ENCODE measurements around the gene RASGRP4. TPM values are rescaled to one million over a fixed set of nuclear protein-coding genes. Genes with fewer than 3 reads are reported as not detected.
A peak's percentile ranks its signal among the peaks of the same experiment; 100 is the strongest.

RASGRP4 gene
- polyA plus RNA-seq, 2 of the 4 experiments (the other 2 are of a cell fraction) = 0.22 to 0.30 TPM

DNA sequence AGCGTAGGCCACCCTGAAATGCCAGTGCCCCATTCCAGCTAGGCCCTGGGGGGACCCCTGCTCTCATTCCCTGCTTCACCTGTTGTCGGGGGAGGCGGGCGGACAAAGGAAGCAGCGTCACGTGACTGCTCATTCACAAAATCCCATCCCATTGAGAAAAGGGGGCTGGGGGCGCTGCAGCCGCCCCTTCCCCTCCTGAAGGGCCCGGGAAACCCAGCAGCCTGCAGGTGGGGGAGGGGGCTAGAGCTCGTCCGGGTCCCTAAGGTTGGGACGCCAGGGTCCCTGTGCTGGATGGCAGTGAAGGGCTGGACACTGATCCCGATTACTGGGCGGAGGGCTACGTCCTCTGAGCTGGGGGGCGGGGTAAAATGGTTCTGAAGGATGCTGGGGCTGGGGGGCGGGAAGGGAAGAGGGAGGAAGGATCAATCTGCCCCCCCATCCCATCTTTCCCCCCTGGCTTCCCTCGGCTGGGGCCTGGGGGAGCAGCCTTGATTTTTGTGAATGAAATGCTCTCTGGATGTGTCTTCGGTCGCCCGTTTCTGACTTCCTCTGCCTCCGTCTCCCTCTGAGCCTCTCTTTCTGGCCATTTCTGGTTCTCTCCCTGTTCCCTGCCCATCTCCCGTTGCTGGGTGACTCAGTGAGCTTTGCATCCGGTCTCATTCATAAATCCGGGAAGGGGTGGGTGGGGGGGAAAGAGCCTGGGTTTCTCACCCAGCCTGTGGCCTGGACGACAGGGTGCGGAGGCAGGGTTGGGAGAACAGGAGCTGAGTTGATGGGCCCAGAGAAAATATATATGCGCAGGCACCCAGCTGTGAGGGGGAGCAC is 36.7 kb downstream of the RASGRP4 start:
- no peak for FAIRE-seq
- CTCF ChIA-PET = interaction anchor here (0.9 to 12.4 kb wide), 11 partner anchors 11 to 541 kb away, joined by 3 to 254 read pairs (median 4); partner anchors contain the start of genes CATSPERG, FAM98C, MRPS12 and PSMD8
- peak overlapping the region; percentile 71 to 90 for H3K27ac ChIP-seq
- POLR2A ChIA-PET = interaction anchor here (0.9 to 3.4 kb wide), 4 partner anchors 10 to 14 kb away, joined by 3 to 89 read pairs (median 6); partner anchors contain the start of genes FAM98C and PSMD8
- H3K4me3 ChIP-seq = peak overlapping the region; percentile 61
- H3K4me2 ChIP-seq = peak overlapping the region; percentile 86
- DNase-seq (ENCODE audit: low read depth in 1 of 2, low spot score in 1 of 2) = peak; percentile 53 to 80
- TF ChIP-seq, protein P1, sequence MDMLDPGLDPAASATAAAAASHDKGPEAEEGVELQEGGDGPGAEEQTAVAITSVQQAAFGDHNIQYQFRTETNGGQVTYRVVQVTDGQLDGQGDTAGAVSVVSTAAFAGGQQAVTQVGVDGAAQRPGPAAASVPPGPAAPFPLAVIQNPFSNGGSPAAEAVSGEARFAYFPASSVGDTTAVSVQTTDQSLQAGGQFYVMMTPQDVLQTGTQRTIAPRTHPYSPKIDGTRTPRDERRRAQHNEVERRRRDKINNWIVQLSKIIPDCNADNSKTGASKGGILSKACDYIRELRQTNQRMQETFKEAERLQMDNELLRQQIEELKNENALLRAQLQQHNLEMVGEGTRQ (IDR thresholded peaks at IDR 0.05) = peak; percentile 85
- TF ChIP-seq MYC (IDR thresholded peaks at IDR 0.05; ENCODE audit: borderline replicate concordance, low read length) (no peak), TP53 (CRISPR knock-in tag; IDR thresholded peaks at IDR 0.05) (0 out of 2 replicates have a peak, but pooled peaks have one; percentile 48), ZNF302 (CRISPR knock-in tag; IDR thresholded peaks at IDR 0.05) (no peak)
- H3K9me3 ChIP-seq = no peaks in the 10 kb centered on the region
- H3K4me1 ChIP-seq = peaks cover 42% of the 10 kb centered on the region
- 36% methylated on average over 28 of the region's 28 CpGs for WGBS (ENCODE audit: missing lambda C conversion rate)
- no peak for ATAC-seq

- H3K4me3 ChIP-seq = peak within 1 kb of the TSS; percentile 61
- H3K27ac ChIP-seq = peak within 1 kb of the TSS; percentile 71 to 90
- ChIA-PET CTCF (interaction anchor here (0.7 to 12.4 kb wide), 16 partner anchors 10 to 564 kb away, joined by 3 to 254 read pairs (median 4); partner anchors contain the start of genes C19orf33, CATSPERG, FAM98C and MRPS12), POLR2A (interaction anchor here (0.9 to 3.4 kb wide), 11 partner anchors 10 to 542 kb away, joined by 3 to 89 read pairs (median 9); partner anchors contain the start of genes C19orf33, CATSPERG, EIF3K and FAM98C)
- FAIRE-seq (no peak), DNase-seq (ENCODE audit: low read depth in 1 of 2, low spot score in 1 of 2) (peak; percentile 78 to 79), ATAC-seq (peak; percentile 7 to 21)
- peaks cover 42% of the 10 kb centered on the region for H3K4me1 ChIP-seq
- no peak for TF ChIP-seq POLR2A (IDR thresholded peaks at IDR 0.05; ENCODE audit: low read length)
- TF ChIP-seq JUN (IDR thresholded peaks at IDR 0.05) = peak; percentile 32 to 76; a peak in 3 of 5 replicates
- TF ChIP-seq FOSB (CRISPR knock-in tag; IDR thresholded peaks at IDR 0.05) = no peak
- TF ChIP-seq, protein P1 (IDR thresholded peaks at IDR 0.05) = no peak
- TF ChIP-seq MYC (IDR thresholded peaks at IDR 0.05; ENCODE audit: borderline replicate concordance, low read length) = 0 out of 2 replicates have a peak, but pooled peaks have one; percentile 15
- TF ChIP-seq HEYL (CRISPR knock-in tag; IDR thresholded peaks at IDR 0.05) = no peak
- no peak; the same call in 1 of the 2 replicates for TF ChIP-seq CHD4 (IDR thresholded peaks at IDR 0.05; ENCODE audit: borderline replicate concordance)
- peak; percentile 6; the same call in 1 of the 2 replicates for TF ChIP-seq POLR2AphosphoS2 (conservative IDR thresholded peaks at IDR 0.05; ENCODE audit: low read length)
- no peak for TF ChIP-seq GATA3 (IDR thresholded peaks at IDR 0.05; ENCODE audit: borderline replicate concordance)
- peak; percentile 20; the same call in 1 of the 2 replicates for TF ChIP-seq MAX (IDR thresholded peaks at IDR 0.05)
- TF ChIP-seq BHLHE40 (IDR thresholded peaks at IDR 0.05; ENCODE audit: low read depth, low read length) = no peak
- TF ChIP-seq HOXB5 (CRISPR knock-in tag; IDR thresholded peaks at IDR 0.05) = no peak
- TF ChIP-seq REST (IDR thresholded peaks at IDR 0.05) = no peak
- TF ChIP-seq, protein P2, sequence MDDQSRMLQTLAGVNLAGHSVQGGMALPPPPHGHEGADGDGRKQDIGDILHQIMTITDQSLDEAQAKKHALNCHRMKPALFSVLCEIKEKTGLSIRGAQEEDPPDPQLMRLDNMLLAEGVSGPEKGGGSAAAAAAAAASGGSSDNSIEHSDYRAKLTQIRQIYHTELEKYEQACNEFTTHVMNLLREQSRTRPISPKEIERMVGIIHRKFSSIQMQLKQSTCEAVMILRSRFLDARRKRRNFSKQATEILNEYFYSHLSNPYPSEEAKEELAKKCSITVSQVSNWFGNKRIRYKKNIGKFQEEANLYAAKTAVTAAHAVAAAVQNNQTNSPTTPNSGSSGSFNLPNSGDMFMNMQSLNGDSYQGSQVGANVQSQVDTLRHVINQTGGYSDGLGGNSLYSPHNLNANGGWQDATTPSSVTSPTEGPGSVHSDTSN (IDR thresholded peaks at IDR 0.05) = 0 out of 2 replicates have a peak, but pooled peaks have one; percentile 37
- 0 out of 2 replicates have a peak, but pooled peaks have one; percentile 86 for TF ChIP-seq MAZ (IDR thresholded peaks at IDR 0.05; ENCODE audit: borderline replicate concordance, low read depth, low read length)
- TF ChIP-seq HOXB13 (CRISPR knock-in tag; IDR thresholded peaks at IDR 0.05; ENCODE audit: low read depth) = no peak
- TF ChIP-seq FOSL2 (IDR thresholded peaks at IDR 0.05) = no peak
- no peak for TF ChIP-seq FOSL2 (CRISPR knock-in tag; IDR thresholded peaks at IDR 0.05)
- TF ChIP-seq RCOR1 (IDR thresholded peaks at IDR 0.05; ENCODE audit: low read depth, low read length) = no peak
- H3K9me3 ChIP-seq = no peaks in the 10 kb centered on the region
- WGBS (ENCODE audit: missing lambda C conversion rate) = 3% methylated on average over 25 of the region's 46 CpGs
- H3K4me2 ChIP-seq = peak within 1 kb of the TSS; percentile 86
These were observed 37.5 kb downstream of the RASGRP4 start, which contains the start of gene SPRED3 for GRCh38 chr19:38388349-38389100. Gene SPRED3, plus strand, starts transcription at chr19:38388697. Its CDS starts 1,606 bp downstream, at chr19:38390303.

Data from A549 (cell line).